Measurements from ENCODE around the gene MKI67.
"Not testable (repeated sequence)": the region's sequence is repeated elsewhere in the genome, so short reads cannot be mapped to it uniquely, and the experiment has no call there.

MKI67 gene

DNA sequence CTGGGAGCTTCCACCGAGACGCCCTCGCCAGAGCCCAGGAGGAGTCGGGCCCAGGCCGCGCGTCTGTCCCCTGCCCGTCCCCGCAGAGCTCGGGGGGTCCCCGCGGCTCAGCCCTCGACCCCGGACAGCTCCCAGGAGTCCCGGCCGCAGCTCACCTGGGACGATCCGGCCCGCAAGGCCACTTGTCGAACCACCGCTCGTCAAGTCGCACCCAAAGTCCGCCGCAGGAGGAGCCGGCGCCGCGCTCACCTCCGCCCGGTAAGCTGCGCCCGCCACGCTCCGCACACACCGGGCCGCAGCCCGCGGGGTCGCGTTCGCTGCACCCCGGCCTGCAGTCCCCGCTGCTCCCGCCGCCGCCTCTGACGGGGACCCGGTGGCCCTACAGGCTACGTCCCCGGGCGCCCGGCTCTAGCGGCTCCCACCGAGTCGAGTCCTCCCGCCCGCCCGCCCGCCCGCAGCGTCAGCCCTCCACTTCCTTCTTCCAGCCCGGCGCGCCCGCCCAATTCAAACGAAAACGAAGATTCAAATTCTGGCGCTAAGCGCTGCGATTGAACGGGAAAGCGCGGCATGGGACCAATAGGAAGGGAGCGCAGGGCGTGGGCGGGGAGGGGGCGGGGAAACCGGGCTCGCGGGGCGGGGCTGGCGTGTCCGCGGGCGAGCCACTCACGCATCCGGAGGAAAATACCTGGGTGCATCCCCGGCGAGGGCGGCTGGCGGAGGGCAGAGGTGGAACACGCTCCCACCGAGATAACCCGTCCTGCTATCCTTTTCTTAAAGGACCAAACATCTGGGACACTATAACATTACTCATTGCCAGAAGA is at the start of gene MKI67:
MKI67 (minus strand) TSS at position 480 of the 821 bp plus-strand sequence. CDS start 756 bp downstream, outside the sequence.
- DNase-seq (ENCODE audit: low read depth in 2 of 2), result peak; percentile 87 to 88

DNA sequence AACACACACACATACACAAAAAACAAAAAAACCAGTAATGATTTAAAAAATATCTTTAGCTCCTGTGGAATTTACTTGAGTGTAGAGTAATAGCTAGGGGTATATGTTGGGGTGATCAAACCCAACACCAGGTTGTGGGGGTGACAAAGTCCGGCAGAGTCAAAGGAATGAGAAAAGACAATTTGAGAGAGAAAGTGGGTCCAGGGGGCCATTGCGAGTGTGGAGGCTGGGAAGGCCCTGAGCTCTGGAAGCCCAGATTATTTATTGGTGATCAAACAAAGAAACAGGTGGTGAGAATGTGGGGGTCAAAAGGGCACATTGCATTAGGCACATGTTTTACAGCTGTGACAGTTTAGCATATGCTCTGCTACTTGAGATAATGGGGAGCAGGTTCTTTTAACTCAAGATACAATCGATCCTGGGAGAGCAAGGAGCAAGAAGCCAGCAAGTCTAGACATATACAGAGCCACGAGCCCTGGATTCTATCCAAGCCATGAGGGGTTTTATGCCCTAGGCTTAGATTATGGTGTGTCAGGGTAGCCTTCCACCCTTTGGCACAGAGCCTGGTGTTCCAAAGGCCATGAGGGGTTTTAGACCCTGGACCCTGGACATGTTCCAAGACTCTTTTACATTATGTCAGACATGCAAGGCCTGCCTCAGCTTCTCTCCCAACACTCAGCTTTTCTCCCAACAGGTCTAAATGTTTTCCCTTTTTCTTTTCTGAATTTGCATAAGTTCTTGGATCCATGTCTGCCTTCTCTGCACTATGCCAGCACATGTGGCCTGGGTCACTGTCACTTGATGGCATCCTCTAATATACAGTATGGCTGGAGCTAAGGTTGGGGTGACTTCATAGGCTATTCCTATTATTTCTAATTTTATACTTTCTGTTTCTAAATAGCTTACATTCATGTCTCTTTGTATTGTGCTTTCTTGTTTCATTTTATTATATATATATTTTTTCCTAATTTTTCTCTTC is 48.6 kb upstream of the MKI67 start:
- DNase-seq (ENCODE audit: low read depth in 2 of 2), result no peak

- no peak for DNase-seq (ENCODE audit: low read depth in 2 of 2)
Observed at GRCh38 chr10:128173386-128173785, 47.2 kb upstream of the MKI67 start.

DNA sequence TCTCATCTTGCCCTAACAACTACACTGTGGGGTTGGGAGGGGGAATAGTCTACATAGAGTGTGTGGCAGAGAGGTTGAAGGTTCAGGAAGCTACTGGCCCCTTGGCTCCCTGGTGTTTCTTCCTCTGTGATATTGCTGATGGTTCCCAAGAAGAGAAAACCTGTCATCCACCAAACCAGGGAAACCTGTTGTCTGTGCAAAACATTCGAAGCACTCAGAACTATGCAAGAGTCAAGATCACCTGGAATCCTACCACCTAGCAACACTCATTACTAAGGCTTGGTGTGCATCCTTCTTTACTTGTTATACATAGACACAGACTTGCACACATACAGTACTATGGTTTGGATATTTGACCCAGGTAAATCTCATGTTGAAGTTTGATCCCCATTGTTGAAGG is 46.5 kb upstream of the MKI67 start:
- no peak for DNase-seq (ENCODE audit: low read depth in 2 of 2)

DNA sequence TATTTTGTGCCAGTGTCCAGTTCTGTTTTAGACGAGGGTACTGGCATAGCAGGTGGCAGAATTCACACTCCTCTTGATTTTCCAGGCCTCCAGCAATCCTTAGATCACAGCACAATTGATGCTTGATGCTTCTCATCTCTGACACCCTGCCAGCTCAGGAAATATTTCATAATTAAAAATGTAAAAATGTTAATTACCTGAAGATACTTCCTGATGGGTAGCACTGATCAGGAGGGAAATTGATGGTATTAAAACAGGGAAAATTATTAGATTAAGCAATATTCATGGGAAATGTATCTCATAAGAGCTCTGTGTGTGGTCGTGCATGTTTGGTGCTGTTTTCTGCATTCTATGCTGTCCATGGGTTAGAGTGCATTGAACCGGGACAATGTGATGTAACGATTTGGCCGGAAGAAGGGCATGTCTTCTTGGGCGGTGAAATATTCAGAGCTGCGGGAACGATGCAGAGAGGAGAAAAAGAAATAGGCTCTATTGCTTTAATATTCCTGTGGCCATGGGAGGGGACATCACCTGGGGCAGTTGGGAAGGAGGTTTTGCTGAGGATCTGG is 43.7 kb upstream of the MKI67 start:
- DNase-seq (ENCODE audit: low read depth in 2 of 2), result no peak

GRCh38 chr10:128167926-128168520 is 41.8 kb upstream of the MKI67 start:
- no peak for DNase-seq (ENCODE audit: low read depth in 2 of 2)

DNA sequence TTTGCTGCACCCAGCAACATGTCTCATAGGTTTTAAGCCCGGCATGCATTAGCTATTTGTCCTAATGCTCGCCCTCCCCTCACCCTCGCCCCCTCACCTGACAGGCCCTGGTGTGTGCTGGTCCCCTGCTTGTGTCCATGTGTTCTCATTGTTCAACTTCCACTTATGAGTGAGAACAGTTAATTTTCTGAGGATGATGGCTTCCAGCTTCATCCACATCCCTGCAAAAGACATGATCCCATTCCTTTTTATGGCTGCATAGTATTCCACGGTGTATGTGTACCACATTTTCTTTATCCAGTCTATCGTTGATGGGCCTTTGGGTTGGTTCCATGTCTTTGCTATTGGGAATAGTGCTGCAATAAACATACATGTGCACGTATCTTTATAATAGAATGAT is 40.9 kb upstream of the MKI67 start:
- not testable (repeated sequence) for DNase-seq (ENCODE audit: low read depth in 2 of 2)

DNA sequence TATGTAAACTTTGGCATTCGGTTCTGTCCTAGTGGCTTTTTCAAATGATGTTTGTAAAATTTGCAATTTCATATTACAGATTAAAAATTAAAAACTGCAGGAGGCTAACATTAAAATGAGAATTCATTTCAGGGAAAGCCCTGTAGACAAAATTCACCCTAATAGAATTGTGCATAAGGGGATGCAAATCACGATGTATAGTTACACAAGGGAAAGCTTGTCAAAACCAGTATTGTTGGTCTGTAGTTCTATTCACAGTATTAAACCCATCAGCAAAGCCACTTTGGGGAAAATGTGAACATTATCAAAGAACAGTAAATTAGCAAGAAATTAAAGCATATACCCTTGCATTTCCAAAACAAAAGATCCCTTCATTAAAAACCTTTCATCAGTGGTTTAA is 39.9 kb upstream of the MKI67 start:
- DNase-seq (ENCODE audit: low read depth in 2 of 2), result no peak

GRCh38 chr10:128165536-128165935 is 39.3 kb upstream of the MKI67 start:
- no peak for DNase-seq (ENCODE audit: low read depth in 2 of 2)

- DNase-seq (ENCODE audit: low read depth in 2 of 2), result no peak
Observed at GRCh38 chr10:128163701-128164100, 37.5 kb upstream of the MKI67 start.

- DNase-seq (ENCODE audit: low read depth in 2 of 2), result no peak
Observed at GRCh38 chr10:128161031-128161430, 34.8 kb upstream of the MKI67 start.

DNA sequence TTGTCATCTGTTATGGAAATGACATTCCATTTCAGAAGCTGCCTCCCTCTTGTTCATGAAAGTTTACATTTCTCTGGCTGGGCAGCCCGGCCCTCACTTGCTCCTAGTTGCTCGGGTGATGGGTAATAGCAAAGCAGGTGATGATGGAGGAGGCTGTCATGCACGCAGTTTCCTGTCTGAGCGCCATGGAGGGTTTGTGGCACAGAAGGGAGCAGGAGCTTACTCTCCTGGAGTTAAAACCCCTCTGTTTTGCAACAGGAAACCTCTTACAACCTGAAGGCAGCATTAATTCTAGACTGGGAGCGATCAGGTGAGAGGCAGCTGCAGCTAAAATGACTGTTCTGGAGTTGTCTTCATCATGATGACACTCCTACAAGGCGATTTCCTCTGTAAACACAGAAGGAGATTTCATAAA is 34.1 kb upstream of the MKI67 start:
- DNase-seq (ENCODE audit: low read depth in 2 of 2), result no peak

- no peak for DNase-seq (ENCODE audit: low read depth in 2 of 2)
Observed at GRCh38 chr10:128158021-128158795, 32.0 kb upstream of the MKI67 start.

DNA sequence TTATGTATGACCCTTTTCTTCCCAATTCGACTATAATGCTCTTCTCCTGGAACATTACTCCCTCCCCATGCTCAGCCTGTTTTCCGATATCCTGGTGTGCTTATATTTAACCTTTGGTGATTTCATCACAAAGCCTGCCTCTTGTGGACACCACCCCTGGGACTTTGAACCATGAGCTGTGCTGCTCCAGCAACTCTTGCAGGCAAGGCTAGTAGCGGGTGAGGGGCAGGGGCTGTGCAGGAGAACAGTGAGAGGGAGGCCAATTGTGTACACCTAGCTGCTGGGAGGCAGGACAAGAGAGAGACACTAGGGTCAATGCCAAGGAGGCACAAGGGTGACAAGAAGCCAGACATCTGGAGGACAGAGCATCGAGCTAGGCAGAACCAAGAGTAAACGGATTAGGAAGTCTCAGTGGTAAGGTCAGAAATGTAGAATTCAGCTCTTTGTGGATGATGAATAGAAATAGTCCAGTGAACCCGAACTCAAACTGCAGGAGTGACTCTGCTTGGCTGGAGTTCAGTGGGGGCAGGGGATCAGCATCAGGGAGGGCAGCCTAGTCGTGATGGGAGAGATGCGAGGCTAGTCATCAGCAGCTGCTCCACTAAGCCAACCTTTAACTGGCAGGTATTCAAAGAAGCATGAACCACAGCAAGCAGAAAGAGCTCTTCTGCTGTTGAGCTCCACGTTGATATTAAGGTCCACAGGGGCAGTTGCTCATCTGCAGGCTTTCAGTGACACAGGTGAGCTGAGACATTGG is 31.0 kb upstream of the MKI67 start:
- no peak for DNase-seq (ENCODE audit: low read depth in 2 of 2)

GRCh38 chr10:128152741-128153580 is 26.7 kb upstream of the MKI67 start:
- DNase-seq (ENCODE audit: low read depth in 2 of 2), result no peak

DNA sequence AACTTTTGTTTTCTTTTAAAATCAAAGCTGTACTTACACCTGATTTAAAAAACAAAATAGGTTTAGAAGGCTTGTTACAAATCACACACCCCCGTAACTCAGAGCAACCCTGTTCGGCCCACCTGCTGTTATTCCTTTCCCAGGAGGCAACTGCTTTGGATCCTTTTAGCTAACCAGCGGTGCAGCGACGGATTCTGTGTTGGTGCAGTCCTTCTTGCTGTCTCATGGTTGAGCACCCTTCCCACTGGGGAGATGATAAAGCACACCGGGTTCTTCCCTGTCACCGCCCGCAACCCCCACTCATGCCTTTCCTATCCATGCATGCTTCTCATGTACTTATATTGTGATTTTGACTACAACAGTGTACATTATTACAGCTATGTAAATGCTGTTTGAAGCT is 24.8 kb upstream of the MKI67 start:
- no peak for DNase-seq (ENCODE audit: low read depth in 2 of 2)

DNA sequence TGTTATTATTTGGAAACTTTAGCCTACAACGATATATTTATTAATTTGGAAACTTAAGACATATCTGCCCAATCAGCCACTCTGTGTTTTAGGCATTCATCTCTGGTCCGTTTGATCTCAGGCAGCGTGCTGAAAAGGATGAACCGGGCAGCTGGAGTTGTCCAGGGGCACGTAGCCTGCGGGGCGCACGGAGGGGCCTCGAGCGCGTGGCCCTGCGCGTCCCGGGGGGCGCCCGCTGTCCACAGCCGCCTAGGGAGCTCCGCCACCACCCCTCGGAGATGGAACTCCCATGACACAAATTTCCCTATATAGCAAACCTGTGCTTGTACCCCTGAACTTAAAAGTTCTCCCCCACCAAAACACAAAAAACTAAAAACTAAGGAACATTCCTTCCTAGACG is 24.3 kb upstream of the MKI67 start:
- DNase-seq (ENCODE audit: low read depth in 2 of 2), result no peak

DNA sequence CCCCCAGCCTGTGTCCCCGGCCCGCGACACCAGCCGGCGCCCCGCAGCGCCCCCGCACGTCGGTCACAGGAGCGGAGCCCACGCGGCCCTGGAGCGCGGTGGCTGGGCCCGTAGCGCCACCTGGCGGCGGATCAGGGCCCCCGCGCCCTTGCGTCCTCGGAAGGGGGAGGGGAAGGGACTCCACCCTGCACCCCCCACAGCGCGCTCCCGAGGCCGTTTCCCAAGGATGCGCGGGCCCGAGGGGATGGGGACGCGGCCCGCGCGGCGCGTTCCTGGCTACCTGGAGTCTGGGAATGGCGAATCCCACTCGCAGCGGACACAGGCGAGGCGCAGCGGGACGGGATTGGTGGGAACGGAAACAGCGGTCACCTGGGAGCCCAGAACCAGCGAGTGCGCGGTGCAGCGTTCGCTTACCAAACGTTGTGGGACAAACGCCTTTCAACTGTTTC is 23.8 kb upstream of the MKI67 start:
- DNase-seq (ENCODE audit: low read depth in 2 of 2), result peak; percentile 70 to 75

GRCh38 chr10:128149267-128150014 is 23.2 kb upstream of the MKI67 start:
- no peak for DNase-seq (ENCODE audit: low read depth in 2 of 2)
